Cardiac septum (tissue), 1 donor: Measurements from ENCODE around the gene TACSTD2. TPM values are rescaled to one million over a fixed set of nuclear protein-coding genes. Genes with fewer than 3 reads are reported as not detected.
"Not testable (repeated sequence)": the region's sequence is repeated elsewhere in the genome, so short reads cannot be mapped to it uniquely, and the experiment has no call there.

Experiments
- DNase-seq: peaks from one replicate; pipeline ENCODE4 v3.0.0-alpha.2; 2020; ENCODE audit warnings: low spot score
- intact Hi-C: fragments of 100-400 bp; cut with DNase I; formaldehyde crosslinking; loops from one replicate; pipeline ENCODE4 v1.14.0; 2022
- long read RNA-seq: library from polyadenylated mRNA; unstranded; transcript quantifications from one replicate; pipeline ENCODE4 v2.0.0, GENCODE V29; 2021
- total RNA-seq: library from RNA; stranded (reverse); fragmentation: NEBNext Ultra II Directional; extraction: Animal tissue kit (Norgen Biotek cat#: 25700); gene quantifications from one replicate; pipeline ENCODE4 v1.2.1, GENCODE V29; 2021
- donor health status: DM: no; HTN: no; CAD: no.

Gene TACSTD2
- 0.11 TPM for total RNA-seq
- long read RNA-seq, partial matches to known transcripts = 0 of 1 reads
- long read RNA-seq, other reads (novel, unspliced or antisense) = 0 of 1 reads

DNA sequence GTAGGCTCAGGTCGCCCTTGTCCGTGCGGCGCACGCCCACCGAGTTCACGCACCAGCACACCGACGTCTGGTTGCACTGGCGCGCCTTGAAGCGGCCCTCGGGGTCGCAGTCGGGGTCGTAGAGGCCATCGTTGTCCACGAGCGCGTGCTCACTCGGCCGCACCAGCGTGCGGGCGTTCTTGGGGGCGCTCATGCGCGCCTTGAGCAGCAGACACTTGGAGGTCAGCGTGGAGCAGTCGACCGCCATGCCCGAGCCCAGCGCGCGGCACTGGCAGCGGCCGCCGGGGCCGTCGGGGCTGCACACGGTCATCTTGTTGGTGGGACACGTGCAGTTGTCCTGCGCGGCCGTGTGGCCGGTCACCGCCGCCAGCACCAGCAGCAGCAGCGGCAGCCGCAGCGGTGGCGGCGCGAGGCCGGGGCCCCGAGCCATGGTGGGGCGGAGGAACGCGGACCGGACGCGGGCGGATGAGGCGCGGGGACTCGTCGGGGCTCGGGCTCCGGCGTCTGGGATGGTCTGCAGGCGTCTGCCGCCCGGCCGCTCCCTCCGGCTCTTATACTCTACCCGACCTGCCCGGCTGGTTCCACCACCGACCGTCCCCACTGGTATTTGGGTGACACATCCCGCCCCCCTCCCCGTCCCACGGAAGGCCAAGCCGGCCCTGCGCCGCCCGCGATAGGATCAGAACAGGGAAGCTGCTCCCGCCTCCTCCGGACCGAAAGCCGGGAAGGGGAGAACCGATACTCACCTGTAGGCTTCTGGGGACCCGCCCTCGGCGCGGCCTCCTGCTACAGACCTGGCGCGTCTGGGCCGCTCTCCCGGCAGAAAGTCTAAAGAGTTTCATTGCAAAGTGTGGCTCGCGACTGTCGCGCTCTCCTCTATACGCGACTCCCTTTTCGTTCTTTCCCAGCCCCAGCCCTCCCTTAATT lies at the start of gene TACSTD2:
Gene TACSTD2, minus strand, starts transcription at position 526 of the 927 bp plus-strand sequence. Its CDS starts 96 bp downstream, at position 430.
- DNase-seq = peak; percentile 77
- intact Hi-C loops = no loop called here

DNA sequence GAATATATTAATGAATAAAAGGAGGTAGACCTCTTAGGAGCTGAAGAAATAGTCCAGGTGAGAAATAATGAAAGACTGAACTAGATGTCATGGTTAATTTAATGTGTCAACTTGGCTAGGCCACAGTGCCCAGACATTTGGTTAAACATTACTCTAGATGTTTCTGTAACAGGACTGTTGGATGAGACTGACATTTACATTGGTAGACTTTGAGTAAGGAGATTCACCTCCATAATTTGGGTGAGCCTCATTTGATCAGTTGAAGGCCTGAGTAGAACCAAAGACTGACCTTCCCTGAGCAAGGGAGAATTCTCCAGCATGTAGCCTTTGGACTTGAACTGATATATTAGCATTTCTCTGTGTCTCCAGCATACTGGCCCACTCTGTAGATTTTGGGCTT lies 49.2 kb upstream of the TACSTD2 start:
- DNase-seq = no peak
- intact Hi-C loops = no loop called here

GRCh38 chr1:58623259-58623658 lies 46.2 kb upstream of the TACSTD2 start:
- intact Hi-C loops = not testable (repeated sequence)

GRCh38 chr1:58622571-58622970 lies 45.5 kb upstream of the TACSTD2 start:
- DNase-seq = no peak
- intact Hi-C loops = no loop called here

More at GRCh38 chr1:58623259-58623658, 46.2 kb upstream of the TACSTD2 start:
- not testable (repeated sequence) for DNase-seq

DNA sequence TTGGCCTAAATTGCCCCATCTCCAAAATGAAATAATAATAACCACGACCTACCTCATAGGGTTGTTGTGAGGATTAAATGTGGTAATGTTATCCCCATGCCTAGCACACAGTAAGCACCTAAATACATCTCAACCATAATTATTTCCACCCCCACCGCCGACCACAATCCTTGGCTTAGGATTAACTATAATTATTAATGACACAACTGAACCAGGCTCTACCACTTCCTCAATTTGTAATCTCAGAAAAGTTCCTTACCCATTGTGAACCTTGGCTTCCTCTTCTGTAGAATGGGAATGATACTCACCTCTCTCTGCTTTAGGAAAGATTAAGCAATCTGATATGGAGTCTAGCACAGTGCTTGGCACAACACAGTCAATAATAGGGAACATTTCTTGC lies 44.3 kb upstream of the TACSTD2 start:
- intact Hi-C loops = no loop called here
- no peak for DNase-seq

- no peak for DNase-seq
- intact Hi-C loops = no loop called here
Measured at GRCh38 chr1:58620926-58621325, 43.9 kb upstream of the TACSTD2 start.

GRCh38 chr1:58620259-58620658 lies 43.2 kb upstream of the TACSTD2 start:
- DNase-seq = no peak
- intact Hi-C loops = no loop called here

GRCh38 chr1:58619286-58620054 lies 42.4 kb upstream of the TACSTD2 start:
- DNase-seq = no peak
- intact Hi-C loops = no loop called here

GRCh38 chr1:58618303-58618702 lies 41.3 kb upstream of the TACSTD2 start:
- DNase-seq = no peak
- intact Hi-C loops = no loop called here

DNA sequence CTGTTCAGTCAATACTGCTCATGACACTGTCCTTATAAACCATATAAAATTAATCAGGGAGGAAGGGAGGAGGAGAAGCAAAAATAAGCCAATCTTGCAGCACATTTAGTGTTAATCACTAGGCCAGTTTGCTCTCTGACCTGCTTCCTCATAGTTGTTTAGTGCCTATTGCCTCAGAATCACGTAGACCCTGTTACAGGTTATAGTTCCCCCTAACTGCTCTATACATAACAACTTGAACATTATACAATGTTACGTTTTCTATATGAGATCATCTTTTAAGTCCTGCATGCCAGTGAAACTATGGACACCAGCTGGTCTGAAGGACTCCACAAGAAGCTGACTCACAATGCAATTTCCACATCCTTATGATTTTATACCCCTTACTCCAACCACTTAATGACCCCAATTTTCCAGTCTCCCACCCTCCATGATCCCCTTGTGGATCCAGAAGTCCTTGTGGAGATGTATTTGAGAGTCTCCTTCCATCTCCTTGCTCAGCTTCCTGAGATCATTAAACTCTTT lies 34.9 kb upstream of the TACSTD2 start:
- intact Hi-C loops = no loop called here
- no peak for DNase-seq

DNA sequence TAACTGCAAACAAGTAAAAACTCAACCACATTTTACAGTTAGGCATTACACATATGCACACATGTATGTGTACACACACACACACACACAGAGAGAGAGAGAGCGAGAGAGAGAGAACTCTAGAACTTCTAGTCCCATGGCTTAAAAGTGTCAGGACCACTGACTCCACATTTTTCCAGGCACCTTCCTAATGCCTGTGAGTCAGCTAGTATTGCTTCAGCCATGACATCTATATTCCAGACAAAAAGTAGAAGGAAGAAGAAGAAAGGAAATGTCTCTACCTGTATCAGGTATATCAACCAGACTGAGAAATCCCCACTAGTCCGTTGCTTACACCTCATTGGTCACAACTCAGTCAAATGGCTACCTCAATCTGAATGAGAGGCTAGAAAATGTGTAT lies 31.9 kb upstream of the TACSTD2 start:
- DNase-seq = no peak
- intact Hi-C loops = no loop called here

DNA sequence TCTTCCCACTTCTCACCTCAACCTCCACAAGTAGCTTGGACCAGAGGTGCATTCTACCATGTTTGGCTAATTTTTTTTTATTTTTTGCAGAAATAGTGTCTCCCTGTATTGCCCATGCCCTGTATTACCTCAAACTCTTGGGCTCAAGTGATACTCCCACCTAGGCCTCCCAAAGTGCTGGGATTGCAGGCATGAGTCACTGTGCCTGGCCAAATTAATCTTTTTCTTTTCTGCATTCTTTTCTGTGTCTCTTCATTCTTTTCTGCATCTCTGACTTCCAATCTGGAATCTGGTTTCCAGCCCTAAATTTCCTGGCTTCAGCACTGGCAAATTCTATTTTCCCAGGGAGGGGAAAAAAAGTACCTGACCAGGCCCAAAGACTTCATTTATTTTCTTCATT lies 31.2 kb upstream of the TACSTD2 start:
- intact Hi-C loops = no loop called here
- DNase-seq = no peak

DNA sequence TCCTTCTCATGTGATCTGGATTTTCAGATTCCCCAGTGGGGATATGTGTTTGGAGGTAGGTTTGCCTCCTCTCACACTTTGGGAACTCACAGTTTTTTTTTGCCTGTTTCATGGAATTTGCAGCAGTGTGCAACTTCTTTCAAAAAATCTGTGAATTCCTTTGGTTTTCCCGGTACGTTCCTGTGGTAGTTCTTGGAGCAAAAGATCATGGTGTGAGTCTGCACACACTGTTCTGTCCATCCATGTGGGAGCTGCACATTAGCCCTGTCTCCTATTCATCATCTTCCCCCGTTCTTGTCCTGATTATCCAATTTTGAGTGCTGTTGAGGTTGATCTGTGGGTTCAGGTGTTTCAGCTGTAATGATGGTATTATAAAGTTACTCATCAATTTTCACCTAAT lies 30.3 kb upstream of the TACSTD2 start:
- DNase-seq = no peak
- intact Hi-C loops = no loop called here

GRCh38 chr1:58601921-58602320 lies 24.9 kb upstream of the TACSTD2 start:
- intact Hi-C loops = not testable (repeated sequence)

GRCh38 chr1:58597996-58598395 lies 20.9 kb upstream of the TACSTD2 start:
- no peak for DNase-seq

More at GRCh38 chr1:58601921-58602320, 24.9 kb upstream of the TACSTD2 start:
- DNase-seq = not testable (repeated sequence)

DNA sequence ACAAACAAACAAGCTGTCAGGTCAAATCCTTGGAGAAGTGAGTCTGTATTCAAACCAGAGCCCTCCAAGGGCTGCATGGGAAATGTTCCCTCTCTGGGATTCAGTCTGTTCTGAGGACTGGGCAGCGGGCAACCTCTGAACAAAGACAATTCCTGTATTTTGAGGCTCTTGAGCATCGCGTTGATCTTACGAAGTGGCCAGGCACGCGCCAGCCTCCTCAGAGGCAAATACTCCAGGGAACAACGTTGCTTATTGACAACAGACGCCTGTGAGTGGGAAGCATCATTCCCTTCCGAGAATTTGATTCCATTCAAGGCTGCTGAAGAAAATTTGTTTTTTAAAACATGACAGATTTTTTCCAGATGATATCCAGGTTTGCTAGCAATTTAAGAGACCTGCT lies 20.0 kb upstream of the TACSTD2 start:
- intact Hi-C loops = no loop called here
- DNase-seq = no peak

More at GRCh38 chr1:58597996-58598395, 20.9 kb upstream of the TACSTD2 start:
- intact Hi-C loops = no loop called here

GRCh38 chr1:58596631-58597052 lies 19.6 kb upstream of the TACSTD2 start:
- intact Hi-C loops = no loop called here

DNA sequence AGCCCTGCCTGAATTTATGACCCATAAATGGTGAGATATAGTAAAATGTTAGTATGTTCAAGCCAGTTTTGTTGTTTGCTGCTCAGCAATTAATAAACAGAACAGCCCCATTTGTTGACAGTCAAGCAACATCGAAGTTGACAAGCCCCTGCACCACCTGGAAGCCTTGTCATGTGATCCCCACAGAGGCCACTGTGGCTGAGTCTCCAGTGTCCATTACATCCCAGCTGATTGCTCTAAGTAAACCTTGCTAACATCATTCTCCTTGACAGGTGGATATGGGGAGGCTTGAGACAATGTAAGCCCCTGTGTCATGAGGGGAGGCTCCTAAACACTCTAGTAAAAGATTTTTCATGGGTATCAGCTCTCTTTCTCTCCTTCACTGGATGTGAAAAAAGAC lies 17.5 kb upstream of the TACSTD2 start:
- no peak for DNase-seq
- intact Hi-C loops = no loop called here

More at GRCh38 chr1:58596631-58597052, 19.6 kb upstream of the TACSTD2 start:
- no peak for DNase-seq

GRCh38 chr1:58592522-58593134 lies 15.6 kb upstream of the TACSTD2 start:
- intact Hi-C loops = no loop called here

GRCh38 chr1:58591806-58592205 lies 14.8 kb upstream of the TACSTD2 start:
- intact Hi-C loops = no loop called here

More at GRCh38 chr1:58592522-58593134, 15.6 kb upstream of the TACSTD2 start:
- DNase-seq = no peak

More at GRCh38 chr1:58591806-58592205, 14.8 kb upstream of the TACSTD2 start:
- DNase-seq = no peak
